Mucosa of descending colon (tissue), 3 donors: ENCODE data around the gene GFOD1. TPM values are rescaled to one million over a fixed set of nuclear protein-coding genes. Genes with fewer than 3 reads are reported as not detected.

Experiments
- ATAC-seq: fragments of 200-7000 bp; cut with Tn5 transposase; one replicate; pipeline ENCODE4 v1.9.1; 2020; ENCODE audit warnings: mild to moderate bottlenecking, moderate library complexity
- DNase-seq, 3 donors: peaks; one replicate each; pipeline ENCODE4 v3.0.0-alpha.2; 2020
- H3K36me3 ChIP-seq: fragments of 200-600 bp; one replicate; pipeline ENCODE4 v1.8.0; 2021; ENCODE audit warnings: low read depth, mild to moderate bottlenecking
- H3K4me1 ChIP-seq: fragments of 200-600 bp; one replicate; pipeline ENCODE4 v1.8.0; 2021; ENCODE audit warnings: low read depth, mild to moderate bottlenecking
- H3K4me3 ChIP-seq: fragments of 200-600 bp; one replicate; pipeline ENCODE4 v1.8.0; 2021; ENCODE audit warnings: mild to moderate bottlenecking
- H3K9me3 ChIP-seq: fragments of 200-600 bp; one replicate; pipeline ENCODE4 v1.8.0; 2021; ENCODE audit warnings: mild to moderate bottlenecking
- CTCF ChIP-seq: fragments of 200-600 bp; IDR thresholded peaks from one replicate; pipeline ENCODE4 v1.8.0; 2022; ENCODE audit warnings: antibody characterized with exemption, mild to moderate bottlenecking
- intact Hi-C, 2 donors: fragments of 100-400 bp; cut with DNase I in 1 of 2; cut with micrococcal nuclease in 1 of 2; formaldehyde crosslinking; loops; one replicate each; pipeline versions ENCODE4 v1.11.0 to v1.11.1; 2022; cut with DNase I, micrococcal nuclease
- total RNA-seq, 3 donors: library from RNA; stranded (reverse); fragmentation: NEBNext Ultra II Directional in 2 of 3; extraction: Animal tissue kit (Norgen Biotek cat#: 25700) in 2 of 3; gene quantifications; one replicate each; pipeline versions ENCODE4 v1.2.1 to v1.2.4, GENCODE V29; 2021 to 2023
- donor health status: DM: no; HTN: no; CAD: no; lungs with moderate emphysema.
- donor health status: DM: no; HTN: no; CAD: no.
- donor health status: DM: no; HTN: yes; CAD: no.

GFOD1 gene
- total RNA-seq, 3 donors from 2014 or later = 10.4 to 22.4 (median 13.2) TPM

GRCh38 chr6:13377054-13377758 lies 110.2 kb downstream of the GFOD1 start:
- no peak for TF ChIP-seq CTCF
- Histone ChIP-seq H3K4me1 (peaks cover 16% of the 10 kb centered on the region), H3K36me3 (no peaks in the 10 kb centered on the region), H3K9me3 (no peaks in the 10 kb centered on the region), H3K4me3 (no peak overlapping the region)
- no peak for ATAC-seq
- no peak for DNase-seq
- intact Hi-C loops = no loop called here

- Histone ChIP-seq H3K4me3 (no peak overlapping the region), H3K36me3 (no peaks in the 10 kb centered on the region), H3K9me3 (no peaks in the 10 kb centered on the region), H3K4me1 (peaks cover 10% of the 10 kb centered on the region)
- no peak for ATAC-seq
- intact Hi-C loops = no loop called here
- TF ChIP-seq CTCF = no peak
- DNase-seq = no peak
These were observed 112.0 kb downstream of the GFOD1 start for GRCh38 chr6:13375360-13375878.

- TF ChIP-seq CTCF = no peak
- intact Hi-C loops = no loop called here
- H3K4me3 ChIP-seq = no peak overlapping the region
- H3K4me1 ChIP-seq = peaks cover 5% of the 10 kb centered on the region
- no peak for DNase-seq
- no peak for ATAC-seq
- H3K9me3 ChIP-seq = no peaks in the 10 kb centered on the region
- no peaks in the 10 kb centered on the region for H3K36me3 ChIP-seq
These were observed 113.5 kb downstream of the GFOD1 start for GRCh38 chr6:13373919-13374318.

- TF ChIP-seq CTCF = no peak
- no peaks in the 10 kb centered on the region for H3K36me3 ChIP-seq
- intact Hi-C loops = no loop called here
- ATAC-seq (no peak), DNase-seq (no peak)
- no peak overlapping the region for H3K4me3 ChIP-seq
- H3K4me1 ChIP-seq = peaks cover under 1% of the 10 kb centered on the region
- no peaks in the 10 kb centered on the region for H3K9me3 ChIP-seq
These were observed 113.9 kb downstream of the GFOD1 start for GRCh38 chr6:13373488-13373886.

GRCh38 chr6:13372688-13373487 lies 114.5 kb downstream of the GFOD1 start:
- DNase-seq = no peak
- Histone ChIP-seq H3K4me1 (no peaks in the 10 kb centered on the region), H3K9me3 (no peaks in the 10 kb centered on the region), H3K4me3 (no peak overlapping the region), H3K36me3 (no peaks in the 10 kb centered on the region)
- no peak for ATAC-seq
- no peak for TF ChIP-seq CTCF
- intact Hi-C loops = no loop called here
